Mesodermal cell (in vitro differentiated cells): ENCODE measurements around the gene NLGN1.

ENCODE experiments used
- H3K27ac ChIP-seq: 2 replicates; pipeline ENCODE4 v1.7.0; 2013; ENCODE audit warnings: mild to moderate bottlenecking, low read depth, low read length, moderate library complexity; ENCODE audit not compliant: severe bottlenecking
- H3K36me3 ChIP-seq: 2 replicates; pipeline ENCODE4 v1.7.1; 2013; ENCODE audit warnings: mild to moderate bottlenecking, low read length, moderate library complexity; ENCODE audit not compliant: control insufficient read depth, insufficient read depth
- H3K4me1 ChIP-seq: one replicate; pipeline ENCODE4 v1.7.1; 2013; ENCODE audit warnings: mild to moderate bottlenecking, low read length; ENCODE audit not compliant: insufficient read depth, control insufficient read depth, poor library complexity, severe bottlenecking
- H3K4me3 ChIP-seq: 2 replicates; pipeline ENCODE4 v1.7.0; 2013; ENCODE audit warnings: low read length, control low read depth, mild to moderate bottlenecking; ENCODE audit not compliant: insufficient read depth, poor library complexity, severe bottlenecking; ENCODE audit errors: extremely low read depth
- H3K9me3 ChIP-seq: 2 replicates; pipeline ENCODE4 v1.7.1; 2013; ENCODE audit warnings: mild to moderate bottlenecking, low read length, moderate library complexity; ENCODE audit not compliant: control insufficient read depth
- WGBS, 2 experiments: methylation state at CpG; one replicate each; pipeline ENCODE4 v1.1.5; 2013; ENCODE audit warnings: missing lambda C conversion rate in 2 of 2; ENCODE audit not compliant: insufficient coverage in 2 of 2; 5-methylcytosine and 5-hydroxymethylcytosine counted together

Gene NLGN1

DNA sequence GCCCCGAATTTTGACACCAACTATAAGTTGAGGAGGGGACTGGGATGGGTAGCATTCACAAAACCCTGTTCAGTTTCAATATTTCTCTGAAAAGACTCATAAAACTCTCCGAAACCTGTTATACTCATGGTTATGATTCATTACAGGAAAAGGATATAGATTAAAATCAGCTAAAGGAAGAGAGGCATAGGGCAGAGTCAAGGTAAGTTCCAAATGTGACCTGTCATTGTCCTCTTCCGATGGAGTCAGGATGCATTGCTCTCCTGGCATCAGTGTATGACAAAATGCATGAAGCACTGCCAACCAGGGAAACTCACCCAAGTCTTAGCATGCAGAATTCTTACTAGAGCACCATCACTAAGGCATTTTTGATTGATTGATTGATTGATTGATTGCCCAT, 936.6 kb downstream of the NLGN1 start:
- Histone ChIP-seq H3K4me1 (no peaks in the 10 kb centered on the region), H3K36me3 (no peaks in the 10 kb centered on the region), H3K4me3 (no peak overlapping the region), H3K9me3 (no peaks in the 10 kb centered on the region), H3K27ac (no peak overlapping the region)
- 80% methylated on average over 1 of the region's 3 CpGs; no CpG with 5 or more reads in 1 of the 2 experiments for WGBS, 2 experiments

DNA sequence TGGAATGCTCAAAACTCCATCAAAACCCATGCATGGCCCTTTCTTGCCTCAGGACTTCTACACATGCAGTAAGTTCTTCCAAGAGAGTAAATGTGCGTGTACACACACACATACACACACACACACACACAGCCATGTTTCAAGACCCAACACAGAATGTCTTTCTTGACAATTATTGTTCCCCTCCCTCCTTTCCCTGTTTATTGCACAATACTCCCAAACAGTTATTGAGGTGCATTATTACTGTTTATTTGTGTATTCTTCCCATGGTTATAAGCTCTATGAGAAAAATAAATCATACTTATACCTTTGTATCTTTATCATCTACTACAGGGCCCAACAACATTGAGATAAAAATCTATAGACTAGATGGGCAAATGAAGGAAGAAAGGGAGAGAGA, 937.8 kb downstream of the NLGN1 start:
- 88 to 100% methylated on average over 1 of the region's 1 CpG for WGBS, 2 experiments
- Histone ChIP-seq H3K4me3 (no peak overlapping the region), H3K9me3 (no peaks in the 10 kb centered on the region), H3K4me1 (no peaks in the 10 kb centered on the region), H3K27ac (no peak overlapping the region), H3K36me3 (no peaks in the 10 kb centered on the region)

- no peaks in the 10 kb centered on the region for H3K36me3 ChIP-seq
- H3K4me3 ChIP-seq = no peak overlapping the region
- H3K9me3 ChIP-seq = no peaks in the 10 kb centered on the region
- no peaks in the 10 kb centered on the region for H3K4me1 ChIP-seq
- H3K27ac ChIP-seq = no peak overlapping the region
Measured at GRCh38 chr3:174335910-174336309, 938.4 kb downstream of the NLGN1 start.
